Measurements from ENCODE around the gene TATDN2.

TATDN2 gene

GRCh38 chr3:10321630-10322351, 73.5 kb downstream of the TATDN2 start:
- Histone ChIP-seq H3K36me3 (peaks cover 20% of the 10 kb centered on the region), H3K9me3 (no peaks in the 10 kb centered on the region), H3K27ac (peak overlapping the region; percentile 25), H3K4me3 (ENCODE audit: low read depth in 1 of 2, low read length in 1 of 2) (peak overlapping the region in 1 of 2 experiments; percentile 88), H3K27me3 (peaks cover 20% of the 10 kb centered on the region), H3K4me1 (ENCODE audit: control insufficient read depth in 1 of 2, insufficient read depth in 1 of 2, low read depth in 1 of 2, low read length in 1 of 2) (peaks cover 14 to 17% of the 10 kb centered on the region in 2 experiments)
- no peak for TF ChIP-seq CTCF (IDR thresholded peaks at IDR 0.05)

- H3K27ac ChIP-seq, result peak overlapping the region; percentile 25
- peaks cover 16% of the 10 kb centered on the region for H3K36me3 ChIP-seq
- peaks cover 25% of the 10 kb centered on the region for H3K27me3 ChIP-seq
- H3K9me3 ChIP-seq, result no peaks in the 10 kb centered on the region
- H3K4me1 ChIP-seq (ENCODE audit: control insufficient read depth in 1 of 2, insufficient read depth in 1 of 2, low read depth in 1 of 2, low read length in 1 of 2), result peaks cover 14 to 17% of the 10 kb centered on the region in 2 experiments
- no peak for TF ChIP-seq CTCF (IDR thresholded peaks at IDR 0.05)
- no peak overlapping the region for H3K4me3 ChIP-seq (ENCODE audit: low read depth in 1 of 2, low read length in 1 of 2)
These were observed 74.1 kb downstream of the TATDN2 start for GRCh38 chr3:10322352-10322710.

GRCh38 chr3:10327592-10327991, 79.3 kb downstream of the TATDN2 start:
- H3K9me3 ChIP-seq, result no peaks in the 10 kb centered on the region
- H3K27ac ChIP-seq, result no peak overlapping the region
- no peaks in the 10 kb centered on the region for H3K4me1 ChIP-seq (ENCODE audit: control insufficient read depth in 1 of 2, insufficient read depth in 1 of 2, low read depth in 1 of 2, low read length in 1 of 2)
- H3K4me3 ChIP-seq (ENCODE audit: low read depth in 1 of 2, low read length in 1 of 2), result no peak overlapping the region
- H3K36me3 ChIP-seq, result no peaks in the 10 kb centered on the region
- TF ChIP-seq CTCF (IDR thresholded peaks at IDR 0.05), result no peak
- peaks cover 58% of the 10 kb centered on the region for H3K27me3 ChIP-seq

- Histone ChIP-seq H3K27me3 (peaks cover 58% of the 10 kb centered on the region), H3K36me3 (no peaks in the 10 kb centered on the region), H3K4me3 (ENCODE audit: low read depth in 1 of 2, low read length in 1 of 2) (no peak overlapping the region), H3K27ac (no peak overlapping the region), H3K4me1 (ENCODE audit: control insufficient read depth in 1 of 2, insufficient read depth in 1 of 2, low read depth in 1 of 2, low read length in 1 of 2) (no peaks in the 10 kb centered on the region), H3K9me3 (no peaks in the 10 kb centered on the region)
- TF ChIP-seq CTCF (IDR thresholded peaks at IDR 0.05), result no peak
These were observed 80.3 kb downstream of the TATDN2 start for GRCh38 chr3:10328460-10329071.

- no peak overlapping the region for H3K27ac ChIP-seq
- no peaks in the 10 kb centered on the region for H3K4me1 ChIP-seq (ENCODE audit: control insufficient read depth in 1 of 2, insufficient read depth in 1 of 2, low read depth in 1 of 2, low read length in 1 of 2)
- no peak for TF ChIP-seq CTCF (IDR thresholded peaks at IDR 0.05)
- H3K27me3 ChIP-seq, result peaks cover 58% of the 10 kb centered on the region
- H3K9me3 ChIP-seq, result no peaks in the 10 kb centered on the region
- no peak overlapping the region for H3K4me3 ChIP-seq (ENCODE audit: low read depth in 1 of 2, low read length in 1 of 2)
- no peaks in the 10 kb centered on the region for H3K36me3 ChIP-seq
These were observed 81.3 kb downstream of the TATDN2 start for GRCh38 chr3:10329495-10330015.

Measured in neutrophil (primary cell).